DND-41 (cell line): ENCODE data around the gene HECW1.

Experiments used
- ATAC-seq: fragments of 200-7000 bp; cut with Tn5 transposase; 3 replicates; pipeline ENCODE4 v1.9.1; 2021; ENCODE audit warnings: low read depth; ENCODE audit not compliant: insufficient read depth
- DNase-seq: peaks from one replicate; pipeline ENCODE4 v3.0.0-alpha.2; 2020
- H2AFZ ChIP-seq: 2 replicates; pipeline ENCODE4 v1.6.0; 2012; ENCODE audit warnings: low read depth, low read length
- H3K27ac ChIP-seq: 2 replicates; pipeline ENCODE4 v1.5.1; 2012; ENCODE audit warnings: low read length, inconsistent platforms
- H3K27me3 ChIP-seq: fragments of 200-600 bp; sonication (generic); 2 replicates; pipeline ENCODE4 v1.6.0; 2012; ENCODE audit warnings: low read length, mild to moderate bottlenecking, inconsistent platforms; ENCODE audit not compliant: insufficient read depth, poor library complexity
- H3K36me3 ChIP-seq: 2 replicates; pipeline ENCODE4 v1.5.1; 2012; ENCODE audit warnings: low read length, inconsistent platforms; ENCODE audit not compliant: insufficient read depth
- H3K4me1 ChIP-seq: 2 replicates; pipeline ENCODE4 v1.5.1; 2012; ENCODE audit warnings: mild to moderate bottlenecking, low read length; ENCODE audit not compliant: insufficient read depth
- H3K4me2 ChIP-seq: 2 replicates; pipeline ENCODE4 v1.6.0; 2012; ENCODE audit warnings: mild to moderate bottlenecking, moderate library complexity, low read length, inconsistent platforms; ENCODE audit not compliant: insufficient read depth
- H3K4me3 ChIP-seq, 2 experiments: fragments of 200-600 bp in 1 of 2; shearing (Covaris generic) in 1 of 2; 2 replicates each; pipeline ENCODE4 v1.5.1; 2012 to 2016; ENCODE audit warnings: inconsistent platforms in 2 of 2, low read length in 2 of 2, mild to moderate bottlenecking in 2 of 2, low read depth in 1 of 2, moderate library complexity in 1 of 2
- H3K79me2 ChIP-seq: 2 replicates; pipeline ENCODE4 v1.6.0; 2012; ENCODE audit warnings: low read length, inconsistent platforms; ENCODE audit not compliant: insufficient read depth
- H3K9ac ChIP-seq: 2 replicates; pipeline ENCODE4 v1.6.0; 2012; ENCODE audit warnings: low read depth, mild to moderate bottlenecking, inconsistent platforms, low read length, moderate library complexity
- H3K9me3 ChIP-seq: 2 replicates; pipeline ENCODE4 v1.5.1; 2012; ENCODE audit warnings: low read length, moderate library complexity, mild to moderate bottlenecking, inconsistent platforms; ENCODE audit not compliant: insufficient read depth, severe bottlenecking
- H4K20me1 ChIP-seq: 2 replicates; pipeline ENCODE4 v1.6.0; 2012; ENCODE audit warnings: low read length; ENCODE audit not compliant: insufficient read depth
- CTCF ChIP-seq: IDR thresholded peaks from 2 replicates; pipeline ENCODE4 v1.5.1; 2012; ENCODE audit warnings: borderline replicate concordance, low read length, moderate library complexity, mild to moderate bottlenecking; ENCODE audit not compliant: poor library complexity, severe bottlenecking; ENCODE audit errors: extremely low read depth
- EZH2 ChIP-seq: IDR thresholded peaks from 3 replicates; pipeline ENCODE4 v1.6.1; 2012; ENCODE audit warnings: borderline replicate concordance, low read depth, mild to moderate bottlenecking, moderate library complexity, low read length, inconsistent platforms; ENCODE audit not compliant: severe bottlenecking

Gene HECW1

DNA sequence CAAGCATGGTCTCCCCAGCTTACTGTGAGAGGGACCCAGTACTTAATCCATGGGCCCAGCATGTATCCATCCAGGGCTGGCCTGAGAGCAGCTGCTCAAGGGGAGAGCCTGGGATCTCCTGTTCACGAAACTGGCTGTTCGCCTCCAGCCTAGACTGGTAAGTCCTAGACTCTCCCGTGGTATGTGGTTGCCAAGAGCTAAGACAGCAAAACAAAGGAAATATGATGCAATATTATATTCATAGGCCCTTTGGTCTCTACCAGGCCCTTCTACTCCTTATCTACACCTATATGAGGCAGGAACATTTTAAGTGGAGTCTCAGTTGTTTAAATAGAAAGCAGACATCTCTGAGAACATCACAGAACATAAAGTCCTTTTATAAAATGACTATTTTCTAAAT lies 441.6 kb downstream of the HECW1 start:
- Histone ChIP-seq H3K36me3 (no peaks in the 10 kb centered on the region), H3K4me2 (peak overlapping the region; percentile 61), H4K20me1 (no peaks in the 10 kb centered on the region), H3K27me3 (no peaks in the 10 kb centered on the region), H2AFZ (peak overlapping the region; percentile 66), H3K9me3 (no peaks in the 10 kb centered on the region), H3K4me3 (peak overlapping the region in 1 of 2 experiments; percentile 19; a peak in 2 of 4 replicates), H3K4me1 (peaks cover 65% of the 10 kb centered on the region), H3K9ac (peak overlapping the region; percentile 55), H3K79me2 (no peaks in the 10 kb centered on the region), H3K27ac (peak overlapping the region; percentile 96)
- DNase-seq (peak; percentile 72), ATAC-seq (peak; percentile 82)
- no peak for TF ChIP-seq CTCF
- TF ChIP-seq EZH2 = no peak

- peak overlapping the region; percentile 3; the same call in 1 of the 2 replicates for H2AFZ ChIP-seq
- ATAC-seq (peak; percentile 83), DNase-seq (peak; percentile 90)
- peak overlapping the region; percentile 55 for H3K9ac ChIP-seq
- H3K9me3 ChIP-seq = no peaks in the 10 kb centered on the region
- H3K4me2 ChIP-seq = peak overlapping the region; percentile 61
- no peaks in the 10 kb centered on the region for H3K27me3 ChIP-seq
- no peaks in the 10 kb centered on the region for H3K36me3 ChIP-seq
- H3K27ac ChIP-seq = peak overlapping the region; percentile 96
- H4K20me1 ChIP-seq = no peaks in the 10 kb centered on the region
- TF ChIP-seq CTCF (no peak), EZH2 (no peak)
- H3K4me3 ChIP-seq = peak overlapping the region in 1 of 2 experiments; percentile 26; a peak in 2 of 4 replicates
- peaks cover 65% of the 10 kb centered on the region for H3K4me1 ChIP-seq
- H3K79me2 ChIP-seq = no peaks in the 10 kb centered on the region
These were observed 442.0 kb downstream of the HECW1 start for GRCh38 chr7:43554423-43554822.

DNA sequence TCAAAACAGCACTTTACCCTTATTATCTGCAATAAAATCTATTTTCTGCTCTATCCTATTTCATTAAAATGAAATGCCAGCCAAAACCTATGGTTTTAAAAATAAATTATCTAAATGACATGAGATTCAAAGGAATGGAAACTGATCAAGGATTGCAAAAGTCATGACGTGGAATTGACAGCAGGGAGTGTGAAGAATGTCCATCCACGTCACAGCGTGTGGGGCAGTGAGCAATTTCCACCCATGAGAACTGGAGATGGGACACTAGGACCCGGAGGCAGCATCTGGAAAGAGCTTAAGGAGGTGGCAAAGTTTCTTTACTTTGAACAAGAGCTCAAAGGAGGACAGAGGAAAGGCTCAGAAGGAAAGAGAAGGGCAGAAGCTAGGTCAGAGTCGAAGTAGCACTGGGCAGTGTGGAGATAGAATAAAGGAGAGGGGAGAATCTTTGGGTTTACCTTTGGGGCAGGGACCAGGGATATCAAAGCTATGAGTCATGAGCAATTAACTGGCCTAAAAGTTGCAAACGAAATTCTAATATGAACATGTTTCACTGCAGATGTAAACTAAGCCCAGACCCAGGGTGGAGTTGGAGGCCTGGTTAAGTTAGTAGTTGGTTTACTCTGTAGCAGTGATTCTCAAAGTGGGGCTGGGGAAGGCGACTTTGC lies 445.5 kb downstream of the HECW1 start:
- DNase-seq (no peak), ATAC-seq (no peak)
- H2AFZ ChIP-seq = no peak overlapping the region
- H3K4me3 ChIP-seq = no peak overlapping the region
- H4K20me1 ChIP-seq = no peaks in the 10 kb centered on the region
- no peaks in the 10 kb centered on the region for H3K9me3 ChIP-seq
- no peaks in the 10 kb centered on the region for H3K79me2 ChIP-seq
- H3K4me2 ChIP-seq = no peak overlapping the region
- no peak overlapping the region for H3K9ac ChIP-seq
- H3K27ac ChIP-seq = peak overlapping the region; percentile 62
- TF ChIP-seq CTCF = no peak
- H3K36me3 ChIP-seq = no peaks in the 10 kb centered on the region
- peaks cover 60% of the 10 kb centered on the region for H3K4me1 ChIP-seq
- no peaks in the 10 kb centered on the region for H3K27me3 ChIP-seq
